PC-3 (cell line): ENCODE results near the gene ERGIC1. TPM values are rescaled to one million over a fixed set of nuclear protein-coding genes. Genes with fewer than 3 reads are reported as not detected.

Experiments used
- ATAC-seq: fragments of 200-7000 bp; cut with Tn5 transposase; 2 replicates; pipeline ENCODE4 v1.9.1; 2020; ENCODE audit warnings: mild to moderate bottlenecking, moderate library complexity
- BruUV-seq: library from RNA; stranded (reverse); fragments of 400-500 nt; replicated peaks from 2 replicates; lab custom pipeline; 2021; lab: Mats Ljungman, UMichigan
- CTCF ChIA-PET: fragments of 300-600 bp; sonication (Branson Sonifier 250); formaldehyde crosslinking; loops from one replicate; lab custom pipeline; 2022; ENCODE audit warnings: antibody characterized with exemption; lab: Charles Lee
- POLR2A ChIA-PET: fragments of 300-600 bp; sonication (Branson Sonifier 250); formaldehyde crosslinking; loops from one replicate; lab custom pipeline; 2022; ENCODE audit warnings: antibody characterized with exemption; ENCODE audit not compliant: unreplicated experiment; lab: Charles Lee
- DNase-seq: peaks from one replicate; pipeline ENCODE4 v3.0.0-alpha.2; 2015
- H2AFZ ChIP-seq: fragments of 300-600 bp; sonication (generic); 2 replicates; pipeline ENCODE4 v1.6.0; 2016; ENCODE audit warnings: antibody characterized with exemption, low read length
- H3F3A ChIP-seq: fragments of 300-600 bp; sonication (generic); one replicate; pipeline ENCODE4 v1.6.0; 2017; ENCODE audit warnings: antibody characterized with exemption, low read length, control low read depth, mild to moderate bottlenecking; ENCODE audit not compliant: unreplicated experiment
- H3K27ac ChIP-seq: fragments of 300-600 bp; sonication (generic); 2 replicates; pipeline ENCODE4 v1.5.1; 2016; ENCODE audit warnings: mild to moderate bottlenecking, low read length
- H3K27me3 ChIP-seq: fragments of 300-600 bp; sonication (generic); 2 replicates; pipeline ENCODE4 v1.6.1; 2016; ENCODE audit warnings: low read length, mixed read lengths
- H3K36me3 ChIP-seq: fragments of 300-600 bp; sonication (generic); 2 replicates; pipeline ENCODE4 v1.6.1; 2016; ENCODE audit warnings: low read depth, mixed run types, low read length, mixed read lengths
- H3K4me1 ChIP-seq: fragments of 300-600 bp; sonication (generic); 2 replicates; pipeline ENCODE4 v1.5.1; 2016; ENCODE audit warnings: low read length; ENCODE audit not compliant: insufficient read depth
- H3K4me2 ChIP-seq: fragments of 300-600 bp; sonication (generic); 2 replicates; pipeline ENCODE4 v1.6.0; 2016; ENCODE audit warnings: low read length
- H3K4me3 ChIP-seq: fragments of 300-600 bp; sonication (generic); 2 replicates; pipeline ENCODE4 v1.5.1; 2016; ENCODE audit warnings: mild to moderate bottlenecking, low read length, mixed read lengths
- H3K79me2 ChIP-seq: fragments of 300-600 bp; sonication (generic); 2 replicates; pipeline ENCODE4 v1.6.1; 2017; ENCODE audit warnings: low read length, mixed read lengths
- H3K9ac ChIP-seq: fragments of 300-600 bp; sonication (generic); 2 replicates; pipeline ENCODE4 v1.6.0; 2016; ENCODE audit warnings: mild to moderate bottlenecking, low read length
- H3K9me2 ChIP-seq: fragments of 300-600 bp; sonication (generic); replicated peaks from 2 replicates; pipeline ENCODE4 v1.6.1; 2016; ENCODE audit warnings: mixed run types, low read length, mixed read lengths
- H3K9me3 ChIP-seq: fragments of 300-600 bp; sonication (generic); 2 replicates; pipeline ENCODE4 v1.6.1; 2016; ENCODE audit warnings: low read length, mixed read lengths
- H4K20me1 ChIP-seq: fragments of 300-600 bp; sonication (generic); 2 replicates; pipeline ENCODE4 v1.6.1; 2016; ENCODE audit warnings: low read length, mixed read lengths
- EZH2 ChIP-seq: fragments of 300-600 bp; sonication (generic); IDR thresholded peaks from one replicate; pipeline ENCODE4 v1.6.1; 2017; ENCODE audit warnings: antibody characterized with exemption, mild to moderate bottlenecking, low read length; ENCODE audit not compliant: unreplicated experiment
- EZH2phosphoT487 ChIP-seq: fragments of 300-600 bp; sonication (generic); IDR thresholded peaks from 2 replicates; pipeline ENCODE4 v1.6.1; 2018; ENCODE audit warnings: mild to moderate bottlenecking, antibody characterized with exemption, low read length, borderline replicate concordance
- intact Hi-C: fragments of 100-400 bp; cut with micrococcal nuclease; formaldehyde crosslinking; loops from 2 replicates; pipeline ENCODE4 v1.9.0; 2023
- total RNA-seq: library from RNA; depleted of rRNA; stranded (reverse); fragments of >200 nt; gene quantifications from 2 replicates; pipeline ENCODE4 v1.2.3, GENCODE V29; 2014
- TF ChIP-seq, protein P1 (sequence below): fragments of 300-600 bp; sonication (generic); conservative IDR thresholded peaks from 2 replicates; pipeline ENCODE4 v1.5.1; 2017; ENCODE audit warnings: antibody characterized with exemption, low read depth, mild to moderate bottlenecking, low read length

The ERGIC1 gene
- total RNA-seq, 1 experiment from 2014 or later: 148 TPM

DNA sequence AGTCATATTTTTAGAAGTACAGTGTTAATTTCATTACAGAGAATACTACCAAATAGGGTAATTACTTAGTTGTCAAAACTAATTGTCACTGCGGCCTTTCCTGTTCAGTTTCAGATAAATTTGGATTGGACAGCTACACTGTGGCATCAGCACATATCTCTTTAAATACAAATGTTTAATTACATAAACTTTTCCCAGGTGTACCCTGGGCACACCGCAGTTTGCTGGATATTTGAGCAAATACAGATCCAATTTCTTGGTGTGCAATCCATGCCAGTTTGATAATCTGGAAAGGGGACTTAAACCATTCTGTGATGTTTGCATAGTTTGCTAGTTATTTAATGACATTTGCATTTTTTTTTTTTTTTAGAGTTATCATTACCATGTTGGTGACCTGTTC is 160.4 kb downstream of the ERGIC1 start:
- H3K9me2 ChIP-seq: no peaks in the 10 kb centered on the region
- ATAC-seq (no peak), DNase-seq (no peak)
- H4K20me1 ChIP-seq: no peaks in the 10 kb centered on the region
- H3K9ac ChIP-seq: no peak overlapping the region
- no peaks in the 10 kb centered on the region for H3K9me3 ChIP-seq
- ChIA-PET POLR2A (interaction anchor here (0.6 kb wide), 1 partner anchor 151 kb away, joined by 4 read pairs; no protein-coding TSS in a partner anchor), CTCF (no interaction called here)
- no peak overlapping the region for H3K4me2 ChIP-seq
- no peaks in the 10 kb centered on the region for H3F3A ChIP-seq
- peaks cover 70% of the 10 kb centered on the region for H3K79me2 ChIP-seq
- intact Hi-C loops: no loop called here
- TF ChIP-seq, protein P1, sequence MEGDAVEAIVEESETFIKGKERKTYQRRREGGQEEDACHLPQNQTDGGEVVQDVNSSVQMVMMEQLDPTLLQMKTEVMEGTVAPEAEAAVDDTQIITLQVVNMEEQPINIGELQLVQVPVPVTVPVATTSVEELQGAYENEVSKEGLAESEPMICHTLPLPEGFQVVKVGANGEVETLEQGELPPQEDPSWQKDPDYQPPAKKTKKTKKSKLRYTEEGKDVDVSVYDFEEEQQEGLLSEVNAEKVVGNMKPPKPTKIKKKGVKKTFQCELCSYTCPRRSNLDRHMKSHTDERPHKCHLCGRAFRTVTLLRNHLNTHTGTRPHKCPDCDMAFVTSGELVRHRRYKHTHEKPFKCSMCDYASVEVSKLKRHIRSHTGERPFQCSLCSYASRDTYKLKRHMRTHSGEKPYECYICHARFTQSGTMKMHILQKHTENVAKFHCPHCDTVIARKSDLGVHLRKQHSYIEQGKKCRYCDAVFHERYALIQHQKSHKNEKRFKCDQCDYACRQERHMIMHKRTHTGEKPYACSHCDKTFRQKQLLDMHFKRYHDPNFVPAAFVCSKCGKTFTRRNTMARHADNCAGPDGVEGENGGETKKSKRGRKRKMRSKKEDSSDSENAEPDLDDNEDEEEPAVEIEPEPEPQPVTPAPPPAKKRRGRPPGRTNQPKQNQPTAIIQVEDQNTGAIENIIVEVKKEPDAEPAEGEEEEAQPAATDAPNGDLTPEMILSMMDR: no peak
- TF ChIP-seq EZH2phosphoT487 (no peak), EZH2 (no peak)
- no peak overlapping the region for H3K4me3 ChIP-seq
- no peak overlapping the region for H3K27ac ChIP-seq
- no TSS peak for BruUV-seq
- peaks cover 19% of the 10 kb centered on the region; the same call in 1 of the 2 replicates for H3K36me3 ChIP-seq
- no peak overlapping the region for H2AFZ ChIP-seq
- H3K27me3 ChIP-seq: no peaks in the 10 kb centered on the region
- no peaks in the 10 kb centered on the region for H3K4me1 ChIP-seq

DNA sequence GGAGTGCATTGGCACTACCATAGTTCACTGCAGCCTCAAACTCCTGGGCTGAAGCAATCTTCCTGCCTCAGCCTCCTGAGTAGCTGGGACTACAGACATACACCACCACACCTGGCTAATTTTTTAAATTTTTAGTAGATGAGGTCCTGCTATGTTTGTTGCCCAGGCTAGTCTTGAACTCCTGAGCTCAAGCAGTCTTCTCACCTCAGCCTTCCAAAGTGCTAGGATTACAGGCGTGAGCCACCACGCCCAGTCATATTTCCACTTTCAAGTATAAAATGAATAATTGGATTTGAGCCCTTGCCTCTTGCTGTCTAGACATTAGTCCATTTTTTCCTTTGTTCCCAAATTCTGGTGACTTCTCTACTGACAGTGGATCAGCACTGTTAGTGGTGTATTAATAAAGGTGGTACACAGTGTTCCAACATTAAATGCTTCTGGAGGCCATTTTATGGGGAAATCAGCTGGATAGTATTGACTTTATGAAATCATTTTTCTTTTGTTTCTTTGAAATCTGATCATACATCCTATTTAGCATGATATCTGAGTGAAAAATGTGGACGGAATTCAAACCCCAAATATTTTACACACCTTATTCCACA is 165.4 kb downstream of the ERGIC1 start:
- Histone ChIP-seq H2AFZ (no peak overlapping the region), H4K20me1 (peaks cover 5% of the 10 kb centered on the region; the same call in 1 of the 2 replicates), H3K36me3 (peaks cover 20% of the 10 kb centered on the region), H3K9me3 (no peaks in the 10 kb centered on the region), H3K27ac (no peak overlapping the region), H3K4me2 (no peak overlapping the region), H3K4me3 (no peak overlapping the region), H3K4me1 (no peaks in the 10 kb centered on the region), H3K27me3 (no peaks in the 10 kb centered on the region), H3K9ac (no peak overlapping the region), H3K79me2 (peaks cover 77% of the 10 kb centered on the region), H3K9me2 (no peaks in the 10 kb centered on the region), H3F3A (no peaks in the 10 kb centered on the region)
- TF ChIP-seq EZH2 (no peak), EZH2phosphoT487 (no peak)
- TF ChIP-seq, protein P1: no peak
- ATAC-seq (no peak; the same call in 1 of the 2 replicates), DNase-seq (no peak)
- intact Hi-C loops: no loop called here
- no TSS peak for BruUV-seq
- ChIA-PET CTCF (no interaction called here), POLR2A (no interaction called here)

DNA sequence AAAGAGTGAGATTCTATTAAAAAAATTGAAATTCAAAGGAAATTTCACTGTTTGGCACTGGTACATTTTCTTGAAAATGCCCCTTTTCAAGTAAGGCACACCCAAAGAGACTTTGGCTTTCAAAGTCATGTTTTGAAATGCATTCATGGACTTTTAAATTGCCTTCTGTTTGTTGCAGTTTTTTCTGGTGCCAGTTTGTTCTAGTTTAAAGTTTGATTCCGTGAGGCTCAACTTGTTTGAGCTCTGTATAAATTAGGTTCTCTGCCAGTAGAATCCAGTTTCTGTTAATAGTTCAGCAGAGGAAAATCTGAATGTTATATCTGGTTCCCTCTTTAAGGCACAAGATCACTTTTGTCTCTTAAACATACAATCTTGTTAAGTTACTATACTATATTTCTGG is 165.9 kb downstream of the ERGIC1 start:
- no peak overlapping the region for H3K27ac ChIP-seq
- intact Hi-C loops: no loop called here
- no peak overlapping the region for H2AFZ ChIP-seq
- ChIA-PET POLR2A (no interaction called here), CTCF (no interaction called here)
- no peaks in the 10 kb centered on the region for H3F3A ChIP-seq
- H3K9me2 ChIP-seq: no peaks in the 10 kb centered on the region
- peaks cover 17% of the 10 kb centered on the region for H3K36me3 ChIP-seq
- H3K9ac ChIP-seq: no peak overlapping the region
- H3K79me2 ChIP-seq: peaks cover 82% of the 10 kb centered on the region
- no peak overlapping the region for H3K4me2 ChIP-seq
- H3K27me3 ChIP-seq: no peaks in the 10 kb centered on the region
- H3K4me3 ChIP-seq: no peak overlapping the region
- peaks cover 5% of the 10 kb centered on the region; the same call in 1 of the 2 replicates for H4K20me1 ChIP-seq
- ATAC-seq (no peak), DNase-seq (no peak)
- no peaks in the 10 kb centered on the region for H3K9me3 ChIP-seq
- BruUV-seq: no TSS peak
- TF ChIP-seq EZH2: no peak
- TF ChIP-seq EZH2phosphoT487: no peak
- TF ChIP-seq, protein P1: no peak
- no peaks in the 10 kb centered on the region for H3K4me1 ChIP-seq
